Kidney (tissue), 14 donors: ENCODE measurements around the gene PLPP6. TPM values are rescaled to one million over a fixed set of nuclear protein-coding genes. Genes with fewer than 3 reads are reported as not detected.

Experiments
- DNase-seq, 5 donors: peaks; one replicate each; pipeline ENCODE4 v3.0.0-alpha.2; 2013 to 2020
- FAIRE-seq: peaks from 2 replicates; lab custom pipeline; 2012; peaks lifted over from hg19 to GRCh38; lab: Jason Lieb, UNC
- H3K27ac ChIP-seq, 2 donors: one replicate each; pipeline ENCODE4 v1.7.0; 2013; ENCODE audit warnings: low read depth in 2 of 2, low read length in 2 of 2, inconsistent platforms in 1 of 2
- H3K27me3 ChIP-seq: one replicate; pipeline ENCODE4 v1.7.1; 2013; ENCODE audit warnings: low read length, inconsistent platforms; ENCODE audit not compliant: control insufficient read depth, insufficient read depth
- H3K36me3 ChIP-seq, 3 donors: one replicate each; pipeline versions ENCODE4 v1.7.0 to v1.7.1; 2013; ENCODE audit warnings: low read length in 3 of 3, control low read depth in 1 of 3, inconsistent platforms in 1 of 3; ENCODE audit not compliant: insufficient read depth in 3 of 3, control insufficient read depth in 2 of 3
- H3K4me1 ChIP-seq, 3 donors: one replicate each; pipeline versions ENCODE4 v1.7.0 to v1.7.1; 2013; ENCODE audit warnings: low read length in 3 of 3, inconsistent platforms in 1 of 3, low read depth in 1 of 3; ENCODE audit not compliant: control insufficient read depth in 2 of 3, insufficient read depth in 2 of 3
- H3K4me3 ChIP-seq, 3 donors: one replicate each; pipeline versions ENCODE4 v1.7.0 to v1.8.1; 2013; ENCODE audit warnings: low read length in 3 of 3, control low read depth in 1 of 3, inconsistent platforms in 1 of 3
- H3K9ac ChIP-seq, 3 donors: one replicate each; pipeline versions ENCODE4 v1.7.0 to v1.7.1; 2013; ENCODE audit warnings: low read length in 3 of 3, control low read depth in 1 of 3, inconsistent platforms in 1 of 3
- H3K9me3 ChIP-seq, 3 donors: one replicate each; pipeline versions ENCODE4 v1.7.0 to v1.7.1; 2013; ENCODE audit warnings: low read length in 3 of 3, control low read depth in 1 of 3, inconsistent platforms in 1 of 3; ENCODE audit not compliant: control insufficient read depth in 2 of 3, insufficient read depth in 1 of 3
- intact Hi-C: fragments of 100-400 bp; cut with DNase I; formaldehyde crosslinking; loops from one replicate; pipeline ENCODE4 v1.11.1; 2022
- polyA plus RNA-seq: library from polyadenylated mRNA; stranded (reverse); fragments of 350-450 nt; fragmentation: Illumina TruSeq; extraction: RNeasy Lipid Tissue Mini Kit (QIAGEN cat#74804); gene quantifications from one replicate; pipeline ENCODE4 v1.2.3, GENCODE V29; 2014; ENCODE audit warnings: low read depth, low replicate concordance; ENCODE audit not compliant: insufficient read depth
- total RNA-seq: library from RNA; stranded (reverse); fragmentation: NEBNext Ultra II Directional; extraction: Animal tissue kit (Norgen Biotek cat#: 25700); gene quantifications from one replicate; pipeline ENCODE4 v1.2.1, GENCODE V29; 2021
- TF ChIP-seq, protein P1 (sequence below): IDR thresholded peaks from 3 replicates; pipeline ENCODE4 v1.5.1; 2012; ENCODE audit warnings: mild to moderate bottlenecking, moderate library complexity, borderline replicate concordance; ENCODE audit not compliant: insufficient read depth; ENCODE audit errors: extremely low read depth
- donor health status: control.
- donor health status: control.
- donor health status: control.
- donor health status: control.
- donor health status: control.
- donor health status: DM: yes; HTN: yes; CAD: no.
- donor health status: Normal renal cell carcinoma (clear cell type).

PLPP6 gene
- total and polyA plus RNA-seq, 2 donors from 2014 or later, result 6.7 to 9.0 TPM

DNA sequence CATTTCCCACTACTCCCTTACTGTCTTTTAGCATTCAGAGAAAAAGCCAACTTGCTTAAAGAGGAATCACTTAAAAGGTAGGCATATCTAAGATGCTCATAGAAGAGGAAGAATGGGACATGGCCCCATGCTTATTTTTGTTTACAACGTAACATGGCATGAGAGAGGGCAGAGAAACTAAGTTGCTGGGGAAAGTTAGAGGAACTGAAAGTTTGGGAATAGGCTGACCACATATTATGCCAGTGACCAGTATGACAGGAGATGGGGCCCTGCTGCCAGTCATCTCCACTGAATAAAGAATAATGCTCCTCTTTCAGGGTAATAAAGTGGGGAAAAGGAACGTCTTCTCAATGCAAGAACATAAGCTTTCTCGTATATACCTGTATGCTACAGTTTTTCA lies 1.9 kb downstream of the PLPP6 start:
- Histone ChIP-seq H3K4me3 (peak overlapping the region in 1 of 3 donors; percentile 6), H3K36me3 (no peaks in the 10 kb centered on the region), H3K4me1 (peaks cover 3 to 17% (median 13%) of the 10 kb centered on the region in 3 donors), H3K9ac (peak overlapping the region in 1 of 3 donors; percentile 10), H3K9me3 (no peaks in the 10 kb centered on the region), H3K27me3 (no peaks in the 10 kb centered on the region), H3K27ac (no peak overlapping the region)
- TF ChIP-seq, protein P1, sequence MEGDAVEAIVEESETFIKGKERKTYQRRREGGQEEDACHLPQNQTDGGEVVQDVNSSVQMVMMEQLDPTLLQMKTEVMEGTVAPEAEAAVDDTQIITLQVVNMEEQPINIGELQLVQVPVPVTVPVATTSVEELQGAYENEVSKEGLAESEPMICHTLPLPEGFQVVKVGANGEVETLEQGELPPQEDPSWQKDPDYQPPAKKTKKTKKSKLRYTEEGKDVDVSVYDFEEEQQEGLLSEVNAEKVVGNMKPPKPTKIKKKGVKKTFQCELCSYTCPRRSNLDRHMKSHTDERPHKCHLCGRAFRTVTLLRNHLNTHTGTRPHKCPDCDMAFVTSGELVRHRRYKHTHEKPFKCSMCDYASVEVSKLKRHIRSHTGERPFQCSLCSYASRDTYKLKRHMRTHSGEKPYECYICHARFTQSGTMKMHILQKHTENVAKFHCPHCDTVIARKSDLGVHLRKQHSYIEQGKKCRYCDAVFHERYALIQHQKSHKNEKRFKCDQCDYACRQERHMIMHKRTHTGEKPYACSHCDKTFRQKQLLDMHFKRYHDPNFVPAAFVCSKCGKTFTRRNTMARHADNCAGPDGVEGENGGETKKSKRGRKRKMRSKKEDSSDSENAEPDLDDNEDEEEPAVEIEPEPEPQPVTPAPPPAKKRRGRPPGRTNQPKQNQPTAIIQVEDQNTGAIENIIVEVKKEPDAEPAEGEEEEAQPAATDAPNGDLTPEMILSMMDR, result no peak
- FAIRE-seq, result no peak
- intact Hi-C loops, result no loop called here
- DNase-seq, result no peak

DNA sequence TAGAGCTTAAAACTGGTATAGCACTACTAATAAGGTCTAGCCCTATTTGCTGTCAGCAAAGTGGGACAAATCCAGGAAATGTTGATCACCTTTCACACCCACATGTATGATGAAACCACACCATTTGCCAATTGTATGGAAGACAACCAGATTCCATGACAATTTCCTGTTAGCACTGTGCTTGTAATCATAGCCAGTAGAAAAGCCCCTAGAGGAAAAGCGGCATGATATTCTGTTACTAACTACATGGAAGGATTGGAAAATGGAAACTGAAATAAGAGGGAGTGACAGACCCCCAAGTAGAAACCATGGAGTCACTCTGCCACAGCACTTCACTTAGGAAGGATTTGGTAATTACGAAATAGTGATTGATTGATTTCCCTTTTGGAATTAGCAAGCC lies 3.3 kb downstream of the PLPP6 start:
- H3K4me3 ChIP-seq, result peak overlapping the region in 1 of 3 donors; percentile 75

GRCh38 chr9:4666042-4666699 lies 4.1 kb downstream of the PLPP6 start, which contains the start of gene SPATA6L:
SPATA6L (minus strand) TSS chr9:4666480; CDS start chr9:4666250, 230 bp downstream.
- intact Hi-C loops, result no loop called here
- H3K27me3 ChIP-seq, result no peaks in the 10 kb centered on the region
- peak within 1 kb of the TSS; percentile 54 to 75 (median 71) for H3K9ac ChIP-seq
- peak within 1 kb of the TSS; percentile 47 to 69 for H3K27ac ChIP-seq
- peak; percentile 57 to 90 (median 79) for DNase-seq
- FAIRE-seq, result no peak
- no peaks in the 10 kb centered on the region for H3K9me3 ChIP-seq
- peak within 1 kb of the TSS; percentile 72 to 84 (median 75) for H3K4me3 ChIP-seq
- TF ChIP-seq, protein P1, result no peak
- peaks cover 3 to 17% (median 13%) of the 10 kb centered on the region in 3 donors for H3K4me1 ChIP-seq
- no peaks in the 10 kb centered on the region for H3K36me3 ChIP-seq

More for the DNA sequence above, 3.3 kb downstream of the PLPP6 start:
- no peak for DNase-seq
- intact Hi-C loops, result no loop called here
- no peaks in the 10 kb centered on the region for H3K27me3 ChIP-seq
- H3K36me3 ChIP-seq, result no peaks in the 10 kb centered on the region
- no peak overlapping the region for H3K27ac ChIP-seq
- no peaks in the 10 kb centered on the region for H3K9me3 ChIP-seq
- peaks cover 3 to 17% (median 13%) of the 10 kb centered on the region in 3 donors for H3K4me1 ChIP-seq
- TF ChIP-seq, protein P1, result no peak
- peak overlapping the region in 1 of 3 donors; percentile 71 for H3K9ac ChIP-seq
- no peak for FAIRE-seq
